Fibroblast of skin of left quadriceps (primary cell): ENCODE measurements around the gene TPCN2.
"Not testable (repeated sequence)": the region's sequence is repeated elsewhere in the genome, so short reads cannot be mapped to it uniquely, and the experiment has no call there.

Experiments
- DNase-seq, 2 experiments: peaks; one replicate each; pipeline ENCODE4 v3.0.0-alpha.2; 2013; ENCODE audit warnings: low read depth in 2 of 2

The TPCN2 gene

DNA sequence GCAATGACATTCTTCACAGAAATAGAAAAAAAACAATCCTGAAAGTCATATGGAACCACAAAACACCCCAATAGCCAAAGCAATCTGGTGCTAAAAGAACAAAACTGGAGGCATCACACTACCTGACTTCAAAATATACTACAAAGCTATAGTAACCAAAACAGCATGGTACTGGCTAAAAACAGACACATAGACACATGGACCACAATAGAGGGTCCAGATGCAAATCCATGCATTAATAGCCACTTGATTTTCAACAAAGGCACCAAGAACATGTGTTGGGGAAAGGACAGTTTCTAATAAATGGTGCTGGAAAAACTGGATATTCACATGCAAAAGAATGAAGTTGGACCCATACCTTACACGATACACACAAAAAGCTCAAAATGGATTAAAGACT lies 79.2 kb downstream of the TPCN2 start:
- no peak for DNase-seq

GRCh38 chr11:69129053-69129452 lies 80.3 kb downstream of the TPCN2 start:
- no peak for DNase-seq

- DNase-seq, result no peak
Measured at GRCh38 chr11:69129647-69130046, 80.9 kb downstream of the TPCN2 start.

DNA sequence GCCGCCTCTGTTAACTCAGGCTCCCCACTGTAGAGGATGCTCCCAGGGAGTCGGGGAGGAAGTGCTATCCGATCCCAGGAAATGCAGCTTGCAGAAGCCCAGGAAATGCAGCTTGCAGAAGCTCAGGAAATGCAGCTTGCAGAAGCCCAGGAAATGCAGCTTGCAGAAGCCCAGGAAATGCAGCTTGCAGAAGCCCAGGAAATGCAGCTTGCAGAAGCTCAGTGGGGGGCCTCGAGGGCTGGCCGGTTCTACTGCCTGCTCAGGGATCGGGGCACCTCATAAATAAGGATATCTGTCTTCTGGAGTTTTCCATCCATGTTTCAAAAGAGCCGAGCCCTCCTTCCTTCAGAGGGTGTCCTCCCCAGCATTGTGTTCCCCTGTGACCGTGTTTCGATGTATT lies 81.9 kb downstream of the TPCN2 start:
- no peak for DNase-seq

DNA sequence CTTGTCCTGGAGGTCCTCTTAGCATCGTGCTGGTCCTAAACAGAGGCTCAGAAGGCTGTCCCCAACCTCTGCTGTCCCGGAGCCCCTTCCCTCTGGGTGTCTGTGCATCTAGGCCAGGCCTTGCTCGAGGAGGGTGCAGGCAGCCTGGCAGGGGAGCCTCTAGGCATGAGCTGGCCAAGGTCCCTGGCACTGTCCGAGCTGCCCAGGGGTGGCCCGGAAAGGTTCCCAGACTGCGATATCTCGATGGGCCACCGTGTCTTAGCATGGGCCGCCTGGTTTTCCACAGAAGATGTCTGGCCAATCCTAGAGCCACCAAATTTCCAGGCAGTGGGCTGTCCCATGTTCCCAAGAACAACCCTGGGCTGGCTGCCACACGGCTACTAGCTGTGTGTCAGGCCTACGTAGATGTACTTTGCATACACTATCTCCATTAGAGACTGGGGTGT lies 82.4 kb downstream of the TPCN2 start:
- DNase-seq, result no peak

DNA sequence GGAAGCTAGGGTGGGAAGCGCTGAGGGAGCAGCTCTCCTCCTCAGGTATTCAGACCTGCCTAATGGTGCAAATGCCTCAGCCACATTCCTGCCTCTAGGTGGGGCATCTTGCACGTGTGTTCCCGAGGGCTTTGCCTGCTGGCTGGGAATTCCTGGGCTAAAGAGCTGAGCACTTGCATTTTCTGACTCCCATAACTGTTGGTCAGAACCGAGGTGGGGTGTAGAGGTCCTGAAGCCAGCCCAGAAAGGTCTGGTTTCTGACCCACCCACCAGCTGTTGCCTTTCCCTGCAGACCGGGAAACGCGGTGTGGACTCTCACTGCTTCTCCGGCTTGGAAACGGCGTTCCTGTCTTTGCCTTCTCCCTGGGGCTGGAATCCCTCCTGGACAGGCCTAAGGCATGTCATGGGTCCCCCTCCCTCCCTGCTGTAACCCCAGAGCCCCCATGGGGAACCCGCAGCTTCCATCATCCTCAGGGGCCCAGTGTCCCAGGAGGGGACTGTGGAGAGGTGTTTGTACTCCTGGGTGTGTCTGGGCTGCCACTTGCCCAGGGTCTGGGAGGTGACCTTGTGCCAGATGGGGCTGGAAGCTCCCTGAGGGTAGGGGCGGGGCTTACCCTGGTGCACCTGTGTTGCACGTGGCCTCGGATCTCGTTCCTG lies 83.0 kb downstream of the TPCN2 start:
- DNase-seq, result peak; percentile 46 to 52

- no peak for DNase-seq
Measured at GRCh38 chr11:69132301-69132670, 83.6 kb downstream of the TPCN2 start.

- DNase-seq, result no peak
Measured at GRCh38 chr11:69133251-69133650, 84.5 kb downstream of the TPCN2 start.

DNA sequence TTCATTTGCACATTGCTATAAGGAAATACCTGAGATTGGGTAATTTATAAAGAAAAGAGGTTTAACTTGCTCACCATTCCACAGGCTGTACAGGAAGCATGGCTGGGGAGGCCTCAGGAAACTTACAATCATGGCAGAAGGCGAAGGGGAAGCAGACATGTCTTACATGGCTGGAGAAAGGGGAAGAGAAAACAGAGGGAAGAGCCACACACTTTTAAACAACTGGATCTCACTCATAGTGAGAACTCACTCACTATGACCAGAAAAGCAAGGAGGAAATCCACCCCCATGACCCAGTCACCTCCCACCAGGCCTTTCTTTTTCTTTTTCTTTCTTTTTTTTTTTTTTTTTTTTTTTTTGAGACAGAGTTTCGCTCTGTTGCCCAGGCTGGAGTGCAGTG lies 85.5 kb downstream of the TPCN2 start:
- DNase-seq, result not testable (repeated sequence)

DNA sequence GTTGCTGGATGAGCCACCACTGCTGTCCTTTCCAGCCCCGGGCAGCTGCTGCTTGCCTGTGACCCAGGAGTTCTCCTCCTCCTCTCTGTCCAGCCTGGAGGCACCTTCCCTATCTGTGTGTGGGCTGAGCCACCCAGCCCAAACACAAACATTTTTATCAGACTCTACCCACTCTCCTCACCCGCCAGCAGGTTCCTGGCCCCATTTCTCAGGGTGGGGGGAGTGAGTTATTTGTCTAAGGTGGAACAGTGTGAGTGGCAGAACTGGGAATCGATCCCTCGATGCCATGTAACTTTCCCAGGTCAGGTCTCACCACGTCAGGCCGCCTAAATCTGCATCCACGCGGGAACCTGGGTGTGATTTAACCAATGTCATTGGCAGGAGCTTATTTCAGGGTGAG lies 86.2 kb downstream of the TPCN2 start:
- no peak for DNase-seq

GRCh38 chr11:69135420-69136363 lies 87.0 kb downstream of the TPCN2 start:
- DNase-seq, result no peak

DNA sequence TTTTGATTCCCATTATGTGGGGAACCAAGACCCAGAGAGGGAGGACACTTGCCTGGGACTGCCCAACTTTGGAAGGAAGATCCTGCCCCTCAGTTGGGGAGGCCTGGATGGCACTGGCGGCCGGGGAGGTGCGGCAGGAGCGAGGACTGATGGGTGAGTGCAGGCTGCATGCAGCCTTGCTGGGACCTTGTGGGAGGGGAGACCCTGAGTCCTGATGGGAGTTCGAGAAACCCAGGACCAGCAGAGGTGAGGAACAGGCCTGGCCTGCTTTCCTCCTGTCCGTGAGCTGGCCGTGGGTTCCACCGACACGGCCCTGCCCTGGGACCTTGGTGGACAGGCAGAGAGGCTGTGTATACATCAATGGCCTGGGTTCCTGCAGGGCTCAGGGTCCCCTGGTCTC lies 87.7 kb downstream of the TPCN2 start:
- no peak for DNase-seq

DNA sequence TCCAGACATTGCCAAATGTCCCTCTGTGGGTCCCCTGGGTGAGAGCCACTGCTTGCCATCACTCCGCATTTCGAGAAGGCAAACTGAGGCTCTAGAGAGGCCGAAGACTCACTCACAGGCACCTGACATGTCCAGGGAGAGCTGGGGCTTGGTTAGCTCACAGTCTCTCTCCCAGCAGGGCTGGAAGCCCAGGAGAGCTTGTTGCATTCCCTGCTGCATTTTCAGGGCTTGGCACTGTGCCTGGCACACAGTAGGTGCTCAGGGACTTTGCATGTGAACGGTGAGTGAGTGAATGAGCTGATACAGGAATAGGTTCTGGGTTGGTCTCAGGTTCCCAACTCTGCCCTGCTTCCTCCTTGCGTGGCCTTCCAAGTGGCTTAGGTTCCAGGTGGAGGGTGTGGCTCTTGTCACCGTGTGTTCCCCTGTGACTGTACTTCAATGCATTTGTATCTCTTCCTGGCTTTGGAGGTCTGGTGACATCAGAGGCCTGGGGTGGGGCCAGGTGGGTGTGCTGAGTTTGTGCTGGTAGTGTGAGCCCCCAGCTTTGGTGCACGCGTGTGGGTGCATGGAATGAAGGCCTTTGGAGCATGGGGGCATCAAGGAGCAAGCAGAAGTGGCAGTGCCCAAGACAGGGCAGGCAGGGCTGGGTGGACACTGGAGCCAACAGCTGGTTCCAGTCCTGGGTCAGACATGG lies 88.6 kb downstream of the TPCN2 start:
- DNase-seq, result no peak

- no peak for DNase-seq
Measured at GRCh38 chr11:69138265-69138664, 89.5 kb downstream of the TPCN2 start.

GRCh38 chr11:69140161-69140560 lies 91.4 kb downstream of the TPCN2 start:
- not testable (repeated sequence) for DNase-seq

- DNase-seq, result no peak
Measured at GRCh38 chr11:69140635-69141034, 91.9 kb downstream of the TPCN2 start.

DNA sequence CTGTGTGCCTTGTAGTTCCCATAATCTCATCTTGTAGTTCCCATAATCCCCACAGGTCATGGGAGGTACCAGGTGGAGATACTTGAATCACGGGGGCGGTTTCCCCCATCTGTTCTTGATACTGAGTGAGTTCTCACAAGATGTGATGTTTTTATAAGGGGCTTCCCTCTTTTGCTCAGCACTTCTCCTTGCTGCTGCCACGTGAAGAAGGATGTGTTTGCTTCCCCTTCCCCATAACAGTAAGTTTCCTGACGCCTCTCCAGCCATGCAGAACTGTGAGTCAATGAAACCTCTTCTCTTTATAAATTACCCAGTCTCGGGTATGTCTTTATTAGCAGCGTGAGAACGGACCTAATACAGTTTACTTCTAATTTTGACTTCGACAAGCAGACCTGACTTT lies 93.0 kb downstream of the TPCN2 start:
- no peak for DNase-seq

GRCh38 chr11:69142895-69143294 lies 94.2 kb downstream of the TPCN2 start:
- no peak for DNase-seq

DNA sequence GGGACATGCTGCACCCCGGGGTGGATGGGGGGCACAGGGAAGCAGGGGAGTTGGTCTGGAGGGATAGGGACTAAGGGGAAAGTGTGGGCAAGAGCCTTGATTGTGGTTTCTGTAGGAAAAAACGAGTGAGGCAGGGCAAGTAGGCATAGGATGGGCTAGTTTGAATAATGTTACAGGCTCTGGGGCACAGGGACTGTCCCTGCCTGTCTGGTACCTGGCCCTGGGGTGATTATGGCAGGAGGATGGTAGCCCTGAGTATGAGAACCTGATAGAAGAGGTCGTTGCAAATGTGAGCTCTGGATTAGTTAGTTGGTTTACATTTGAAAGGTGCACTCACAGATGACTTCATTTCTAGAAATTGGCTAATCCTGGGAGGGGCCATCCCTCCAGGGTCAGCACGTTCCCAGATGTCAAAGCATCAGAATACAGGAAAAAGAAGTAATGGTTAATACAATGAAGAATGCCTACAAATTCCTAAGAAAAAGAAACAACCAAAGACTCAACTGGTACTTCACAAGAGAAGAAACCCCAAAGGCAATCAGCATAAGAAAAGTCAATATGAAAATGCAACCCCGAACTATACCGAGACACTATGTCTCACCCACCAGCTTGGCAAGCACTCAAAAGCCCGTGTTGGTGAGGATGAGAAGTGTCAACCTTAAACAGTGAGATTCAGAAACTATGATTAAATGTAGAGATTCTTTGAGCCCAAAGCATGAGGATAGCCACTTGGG lies 95.8 kb downstream of the TPCN2 start:
- DNase-seq, result no peak

DNA sequence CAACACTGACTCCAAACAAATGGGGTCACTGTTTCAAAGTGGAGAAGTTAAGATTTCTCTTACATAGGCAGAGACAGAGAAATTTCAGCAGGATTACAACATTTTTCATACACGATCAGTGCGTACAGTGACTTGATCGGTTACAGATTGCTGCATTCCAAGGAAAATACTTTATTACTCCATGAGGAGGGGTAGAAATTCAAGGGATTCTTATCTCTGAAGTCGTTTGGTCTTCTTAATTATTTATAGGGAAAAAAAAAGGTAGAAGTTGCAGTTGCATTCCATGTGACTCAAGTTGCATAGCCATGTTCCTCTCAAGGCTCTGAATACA lies 96.3 kb downstream of the TPCN2 start:
- peak; percentile 58 to 71 for DNase-seq

GRCh38 chr11:69148377-69148762 lies 99.6 kb downstream of the TPCN2 start:
- no peak for DNase-seq

GRCh38 chr11:69148806-69149205 lies 100.1 kb downstream of the TPCN2 start:
- no peak for DNase-seq
